H1 (cell line): Measurements from ENCODE around the gene KIAA1671. TPM values are rescaled to one million over a fixed set of nuclear protein-coding genes. Genes with fewer than 3 reads are reported as not detected.

Experiments used
- CTCF ChIA-PET: fragments of 300-600 bp; sonication (Branson Sonifier 250); formaldehyde crosslinking; loops from one replicate; lab custom pipeline; 2021; ENCODE audit not compliant: partially characterized antibody; lab: Charles Lee
- POLR2A ChIA-PET: fragments of 300-600 bp; sonication (Branson Sonifier 250); formaldehyde crosslinking; loops from one replicate; lab custom pipeline; 2021; ENCODE audit warnings: inconsistent platforms; ENCODE audit not compliant: partially characterized antibody; lab: Charles Lee
- DNase-seq, 2 experiments: peaks; one replicate each; pipeline versions ENCODE4 v3.0.0 to v3.0.0-alpha.2; 2010 to 2022; ENCODE audit warnings: low spot score in 2 of 2, low read depth in 1 of 2, mixed read lengths in 1 of 2
- FAIRE-seq: peaks from 2 replicates; lab custom pipeline; 2011; peaks lifted over from hg19 to GRCh38; lab: Jason Lieb, UNC
- H2AFZ ChIP-seq: 2 replicates; pipeline ENCODE4 v1.8.1; 2012; ENCODE audit warnings: low read length, inconsistent platforms
- H2AK5ac ChIP-seq: 2 replicates; pipeline ENCODE4 v1.6.1; 2013; ENCODE audit warnings: low read depth, low read length
- H2BK120ac ChIP-seq: replicated peaks from 2 replicates; pipeline ENCODE3; 2013; ENCODE audit warnings: low read depth, low read length, inconsistent platforms
- H2BK12ac ChIP-seq: 2 replicates; pipeline ENCODE4 v1.6.1; 2013; ENCODE audit warnings: low read depth, low read length
- H2BK15ac ChIP-seq: 2 replicates; pipeline ENCODE4 v1.6.1; 2013; ENCODE audit warnings: low read length
- H2BK20ac ChIP-seq: 2 replicates; pipeline ENCODE4 v1.6.1; 2013; ENCODE audit warnings: low read length
- H2BK5ac ChIP-seq: 2 replicates; pipeline ENCODE4 v1.6.1; 2013; ENCODE audit warnings: low read depth, low read length
- H3K14ac ChIP-seq: 2 replicates; pipeline ENCODE4 v1.6.1; 2013; ENCODE audit warnings: inconsistent platforms; ENCODE audit not compliant: insufficient read length
- H3K18ac ChIP-seq: 2 replicates; pipeline ENCODE4 v1.6.1; 2013; ENCODE audit warnings: low read length; ENCODE audit errors: extremely low read depth
- H3K23ac ChIP-seq: 2 replicates; pipeline ENCODE4 v1.6.1; 2013; ENCODE audit warnings: inconsistent platforms; ENCODE audit not compliant: insufficient read length
- H3K23me2 ChIP-seq: 2 replicates; pipeline ENCODE4 v1.6.1; 2013; ENCODE audit warnings: low read depth, low read length
- H3K27ac ChIP-seq: 2 replicates; pipeline ENCODE4 v1.6.1; 2011; ENCODE audit warnings: low read depth, low read length, inconsistent platforms
- H3K27me3 ChIP-seq, 4 experiments: replicated peaks in 1 of 4; 1 replicate in 1 of 4; 2 replicates in 3 of 4; pipeline versions ENCODE4 v1.6.1 to v1.8.1; 2011 to 2013; ENCODE audit warnings: low read length in 3 of 4, mild to moderate bottlenecking in 3 of 4, inconsistent platforms in 2 of 4, mixed read lengths in 2 of 4, moderate library complexity in 1 of 4; ENCODE audit not compliant: control insufficient read depth in 3 of 4, insufficient read depth in 3 of 4; ENCODE audit errors: extremely low read depth in 1 of 4
- H3K36me3 ChIP-seq, 4 experiments: 2 replicates each; pipeline versions ENCODE4 v1.6.1 to v1.8.1; 2011 to 2013; ENCODE audit warnings: mild to moderate bottlenecking in 4 of 4, low read length in 3 of 4, moderate library complexity in 2 of 4, control low read depth in 1 of 4, inconsistent platforms in 1 of 4; ENCODE audit not compliant: insufficient read depth in 4 of 4, control insufficient read depth in 2 of 4
- H3K4ac ChIP-seq: replicated peaks from 2 replicates; pipeline ENCODE3; 2013; ENCODE audit warnings: low read length, low read depth, mixed read lengths, inconsistent platforms; ENCODE audit not compliant: insufficient read length
- H3K4me1 ChIP-seq, 4 experiments: replicated peaks in 1 of 4; 1 replicate in 1 of 4; 2 replicates in 3 of 4; pipeline versions ENCODE4 v1.6.1 to v1.8.1; 2011 to 2013; ENCODE audit warnings: low read length in 3 of 4, inconsistent platforms in 2 of 4, mixed read lengths in 1 of 4; ENCODE audit not compliant: insufficient read depth in 4 of 4, control insufficient read depth in 3 of 4
- H3K4me2 ChIP-seq, 2 experiments: 2 replicates each; pipeline versions ENCODE4 v1.6.1 to v1.8.1; 2011 to 2013; ENCODE audit warnings: low read depth in 2 of 2, low read length in 2 of 2, control low read depth in 1 of 2, inconsistent platforms in 1 of 2, mild to moderate bottlenecking in 1 of 2; ENCODE audit not compliant: insufficient read depth in 1 of 2
- H3K4me3 ChIP-seq, 4 experiments: fragments of 200-600, 300-600 bp in 1 of 4; sonication (generic), shearing (Covaris generic), sonication (Bioruptor Twin) in 1 of 4; 2 replicates each; pipeline versions ENCODE4 v1.5.1 to v1.8.1; 2011 to 2016; ENCODE audit warnings: low read length in 4 of 4, low read depth in 3 of 4, control low read depth in 2 of 4, inconsistent platforms in 2 of 4, mild to moderate bottlenecking in 2 of 4, mixed read lengths in 1 of 4, moderate library complexity in 1 of 4; ENCODE audit not compliant: insufficient read depth in 2 of 4; ENCODE audit errors: extremely low read depth in 1 of 4
- H3K56ac ChIP-seq: replicated peaks from 2 replicates; pipeline ENCODE3; 2013; ENCODE audit warnings: low read depth, mild to moderate bottlenecking, mixed read lengths, low read length, inconsistent platforms; ENCODE audit not compliant: insufficient read length
- H3K79me1 ChIP-seq: 2 replicates; pipeline ENCODE4 v1.6.1; 2013; ENCODE audit warnings: low read depth, low read length, control low read depth
- H3K79me2 ChIP-seq, 2 experiments: 2 replicates each; pipeline versions ENCODE4 v1.6.1 to v1.8.1; 2012 to 2013; ENCODE audit warnings: low read length in 2 of 2, mild to moderate bottlenecking in 2 of 2, inconsistent platforms in 1 of 2; ENCODE audit not compliant: insufficient read depth in 2 of 2, control insufficient read depth in 1 of 2
- H3K9ac ChIP-seq, 4 experiments: replicated peaks in 1 of 4; 1 replicate in 1 of 4; 2 replicates in 3 of 4; pipeline versions ENCODE4 v1.6.1 to v1.8.1; 2011 to 2013; ENCODE audit warnings: low read depth in 3 of 4, low read length in 3 of 4, control low read depth in 2 of 4, mild to moderate bottlenecking in 2 of 4, moderate library complexity in 2 of 4, inconsistent platforms in 1 of 4; ENCODE audit errors: extremely low read depth in 1 of 4
- H3K9me3 ChIP-seq, 2 experiments: 2 replicates each; pipeline versions ENCODE4 v1.6.1 to v1.8.1; 2012 to 2013; ENCODE audit warnings: mild to moderate bottlenecking in 2 of 2, moderate library complexity in 2 of 2, control low read depth in 1 of 2, inconsistent platforms in 1 of 2, low read depth in 1 of 2, low read length in 1 of 2, mixed read lengths in 1 of 2; ENCODE audit not compliant: insufficient read depth in 2 of 2
- H4K20me1 ChIP-seq, 2 experiments: replicated peaks in 1 of 2; 2 replicates each; pipeline versions ENCODE3 to v1.8.1; 2011 to 2013; ENCODE audit warnings: inconsistent platforms in 2 of 2, low read length in 2 of 2, mild to moderate bottlenecking in 1 of 2; ENCODE audit not compliant: insufficient read depth in 2 of 2, control insufficient read depth in 1 of 2
- H4K5ac ChIP-seq: 2 replicates; pipeline ENCODE4 v1.6.1; 2013; ENCODE audit warnings: low read length, low read depth, mixed read lengths, inconsistent platforms; ENCODE audit not compliant: insufficient read length
- H4K8ac ChIP-seq: 2 replicates; pipeline ENCODE4 v1.8.0; 2013; ENCODE audit warnings: mild to moderate bottlenecking, moderate library complexity, low read length, inconsistent platforms; ENCODE audit not compliant: insufficient read depth; ENCODE audit errors: extremely low read depth
- H4K91ac ChIP-seq: replicated peaks from 2 replicates; pipeline ENCODE3; 2013; ENCODE audit warnings: low read length, mixed read lengths, inconsistent platforms; ENCODE audit not compliant: insufficient read length
- EP300 ChIP-seq, 2 experiments: IDR thresholded peaks; 1 replicate in 1 of 2; 2 replicates in 1 of 2; pipeline ENCODE4 v1.6.1; 2011 to 2012; ENCODE audit warnings: low read depth in 2 of 2, low read length in 2 of 2, mild to moderate bottlenecking in 2 of 2, borderline replicate concordance in 1 of 2, inconsistent platforms in 1 of 2, moderate library complexity in 1 of 2
- HDAC2 ChIP-seq, 2 experiments: fragments of 300-600 bp in 1 of 2; sonication (generic) in 1 of 2; IDR thresholded peaks; 2 replicates each; pipeline ENCODE4 v1.6.1; 2011 to 2012; ENCODE audit warnings: low read depth in 2 of 2, low read length in 2 of 2, mild to moderate bottlenecking in 2 of 2, moderate library complexity in 2 of 2, borderline replicate concordance in 1 of 2, inconsistent platforms in 1 of 2
- KDM4A ChIP-seq: IDR thresholded peaks from one replicate; pipeline ENCODE4 v1.7.1; 2012; ENCODE audit warnings: low read depth, mild to moderate bottlenecking, moderate library complexity, low read length, inconsistent platforms; ENCODE audit not compliant: severe bottlenecking
- NANOG ChIP-seq: IDR thresholded peaks from 2 replicates; pipeline ENCODE4 v1.6.1; 2011; ENCODE audit warnings: low read length, low read depth, mild to moderate bottlenecking, inconsistent platforms; ENCODE audit not compliant: insufficient read depth, poor library complexity, severe bottlenecking
- PHF8 ChIP-seq: fragments of 200-600 bp; sonication (generic); conservative IDR thresholded peaks from 2 replicates; pipeline ENCODE4 v1.7.1; 2012; ENCODE audit warnings: low read depth, mild to moderate bottlenecking, inconsistent platforms, low read length, moderate library complexity
- RAD21 ChIP-seq, 2 experiments: IDR thresholded peaks in 1 of 2; conservative IDR thresholded peaks in 1 of 2; 2 replicates each; pipeline ENCODE4 v1.6.1; 2011; ENCODE audit warnings: low read depth in 2 of 2, low read length in 2 of 2, improper control_type of control experiment in 1 of 2, inconsistent platforms in 1 of 2, mild to moderate bottlenecking in 1 of 2, moderate library complexity in 1 of 2
- SAP30 ChIP-seq: fragments of 300-600 bp; sonication (generic); IDR thresholded peaks from 2 replicates; pipeline ENCODE4 v1.7.1; 2012; ENCODE audit warnings: low read length, moderate library complexity, mild to moderate bottlenecking, inconsistent platforms; ENCODE audit not compliant: insufficient read depth, insufficient replicate concordance
- SRF ChIP-seq: IDR thresholded peaks from 2 replicates; pipeline ENCODE4 v1.6.1; 2011; ENCODE audit warnings: mild to moderate bottlenecking, low read depth, low read length, moderate library complexity
- WGBS, 2 experiments: shearing (Covaris generic) in 1 of 2; methylation state at CpG; one replicate each; pipeline versions ENCODE4 v1.1.6 to v1.1.7; 2013 to 2015; ENCODE audit warnings: low lambda C conversion rate in 2 of 2, mixed read lengths in 2 of 2, inconsistent platforms in 1 of 2, low coverage in 1 of 2, missing lambda C conversion rate in 1 of 2; ENCODE audit not compliant: insufficient replicate concordance in 2 of 2, insufficient coverage in 1 of 2, insufficient read length in 1 of 2; ENCODE audit errors: extremely low coverage in 1 of 2, missing lambda C conversion rate in 1 of 2; 5-methylcytosine and 5-hydroxymethylcytosine counted together
- polyA plus RNA-seq, 7 experiments: library from polyadenylated mRNA; depleted of rRNA in 3 of 7; stranded (reverse) in 5 of 7; unstranded in 2 of 7; fragments of >200 nt in 5 of 7; fragments of 200-250 nt in 2 of 7; gene quantifications; 1 replicate in 5 of 7; 2 replicates in 1 of 7; 4 replicates in 1 of 7; pipeline versions ENCODE4 v1.2.1 to v1.2.3, GENCODE V29; 2011 to 2013; ENCODE audit warnings: missing spikeins in 2 of 7, mixed read lengths in 2 of 7
- total RNA-seq: library from RNA; stranded (reverse); fragmentation: NEBNext Ultra II Directional; extraction: Animal tissue kit (Norgen Biotek cat#: 25700); gene quantifications from 2 replicates; pipeline ENCODE4 v1.2.1, GENCODE V29; 2021

Gene KIAA1671
- total and polyA plus RNA-seq, 2 of the 8 experiments (the other 6 are each of a cell fraction or from before 2014, with no cell fraction given): 6.4 to 23.9 TPM

GRCh38 chr22:24964441-24964840 is 11.9 kb downstream of the KIAA1671 start:
- H2BK15ac ChIP-seq: 0 out of 2 replicates have a peak overlapping the region, but pooled peaks have one; percentile 31
- no peak overlapping the region for H3K27ac ChIP-seq
- peaks cover 3 to 8% (median 6%) of the 10 kb centered on the region in 4 experiments; a peak in 6 of 7 replicates for H3K4me1 ChIP-seq
- H3K36me3 ChIP-seq: no peaks in the 10 kb centered on the region
- H4K91ac ChIP-seq: no peak overlapping the region
- peaks cover 0 to 2% of the 10 kb centered on the region in 2 experiments for H4K20me1 ChIP-seq
- 87% methylated on average over 3 of the region's 3 CpGs; no CpG with 5 or more reads in 1 of the 2 experiments for WGBS, 2 experiments
- FAIRE-seq: no peak
- no peak overlapping the region for H3K4me2 ChIP-seq
- no peak for DNase-seq
- no peak overlapping the region for H3K14ac ChIP-seq
- H3K4ac ChIP-seq: no peak overlapping the region
- 0 out of 2 replicates have a peak overlapping the region, but pooled peaks have one; percentile 63 for H2BK12ac ChIP-seq
- H3K56ac ChIP-seq: no peak overlapping the region
- H2BK20ac ChIP-seq: no peak overlapping the region
- no peak overlapping the region for H2BK5ac ChIP-seq
- H3K4me3 ChIP-seq: no peak overlapping the region
- H3K23ac ChIP-seq: no peak overlapping the region
- no peak overlapping the region for H4K8ac ChIP-seq
- no peak overlapping the region for H4K5ac ChIP-seq
- no peak overlapping the region for H2BK120ac ChIP-seq
- TF ChIP-seq SAP30: no peak
- TF ChIP-seq RAD21 (IDR thresholded peaks at IDR 0.05 in 1 of 2, conservative IDR thresholded peaks at IDR 0.05 in 1 of 2; ENCODE audit: low read depth in 2 of 2, low read length in 2 of 2): no peak
- no peak for TF ChIP-seq SRF
- TF ChIP-seq PHF8: no peak
- no peak for TF ChIP-seq HDAC2 (IDR thresholded peaks at IDR 0.05; ENCODE audit: borderline replicate concordance in 1 of 2, low read depth in 2 of 2, low read length in 2 of 2)
- no peak for TF ChIP-seq NANOG
- TF ChIP-seq KDM4A: no peak
- no peak for TF ChIP-seq EP300 (IDR thresholded peaks at IDR 0.05; ENCODE audit: borderline replicate concordance in 1 of 2, low read depth in 2 of 2, low read length in 2 of 2)
- H3K18ac ChIP-seq: no peak overlapping the region
- ChIA-PET CTCF (interaction anchor here (0.6 to 1.8 kb wide), 3 partner anchors 43 to 134 kb away, joined by 3 to 5 read pairs (median 3); no protein-coding TSS in a partner anchor), POLR2A (interaction anchor here (1.0 kb wide), 1 partner anchor 9 kb away, joined by 3 read pairs; no protein-coding TSS in a partner anchor)
- peaks cover 0 to 29% of the 10 kb centered on the region in 2 experiments; a peak in 2 of 4 replicates for H3K79me2 ChIP-seq
- 0 out of 2 replicates have a peak overlapping the region, but pooled peaks have one; percentile 90 for H2AK5ac ChIP-seq
- no peaks in the 10 kb centered on the region for H3K27me3 ChIP-seq
- H3K23me2 ChIP-seq: no peaks in the 10 kb centered on the region
- peaks cover 9% of the 10 kb centered on the region for H3K79me1 ChIP-seq
- H2AFZ ChIP-seq: no peak overlapping the region
- H3K9ac ChIP-seq: no peak overlapping the region
- H3K9me3 ChIP-seq: no peaks in the 10 kb centered on the region
